Keratinocyte (primary cell): ENCODE measurements around the gene MTMR3. TPM values are rescaled to one million over a fixed set of nuclear protein-coding genes. Genes with fewer than 3 reads are reported as not detected.

Experiments used
- DNase-seq: peaks from one replicate; pipeline ENCODE4 v3.0.0-alpha.2; 2011; ENCODE audit warnings: low read depth, missing footprints, low spot score
- FAIRE-seq: peaks from 2 replicates; lab custom pipeline; 2011; peaks lifted over from hg19 to GRCh38; lab: Jason Lieb, UNC
- H2AFZ ChIP-seq: 2 replicates; pipeline ENCODE4 v1.6.0; 2012; ENCODE audit warnings: low read length, control low read depth, inconsistent platforms; ENCODE audit not compliant: control insufficient read depth
- H3K27ac ChIP-seq: 2 replicates; pipeline ENCODE4 v1.5.1; 2011; ENCODE audit warnings: low read length; ENCODE audit not compliant: control insufficient read depth, insufficient read depth
- H3K27me3 ChIP-seq: 3 replicates; pipeline ENCODE4 v1.6.0; 2011; ENCODE audit warnings: low read length; ENCODE audit not compliant: control insufficient read depth, insufficient read depth; ENCODE audit errors: extremely low read depth
- H3K36me3 ChIP-seq, 2 experiments: 2 replicates in 1 of 2; 3 replicates in 1 of 2; pipeline ENCODE4 v1.5.1; 2011; ENCODE audit warnings: low read length in 2 of 2, mild to moderate bottlenecking in 1 of 2; ENCODE audit not compliant: control insufficient read depth in 2 of 2, insufficient read depth in 2 of 2; ENCODE audit errors: extremely low read depth in 1 of 2
- H3K4me1 ChIP-seq: 3 replicates; pipeline ENCODE4 v1.5.1; 2011; ENCODE audit warnings: low read length; ENCODE audit not compliant: control insufficient read depth, insufficient read depth; ENCODE audit errors: extremely low read depth
- H3K4me2 ChIP-seq: 3 replicates; pipeline ENCODE4 v1.6.0; 2011; ENCODE audit warnings: low read depth, low read length; ENCODE audit not compliant: control insufficient read depth, insufficient read depth; ENCODE audit errors: extremely low read depth
- H3K4me3 ChIP-seq, 3 experiments: fragments of 200-600 bp in 1 of 3; sonication (generic) in 1 of 3; 2 replicates in 2 of 3; 3 replicates in 1 of 3; pipeline ENCODE4 v1.5.1; 2011 to 2016; ENCODE audit warnings: low read length in 3 of 3, mild to moderate bottlenecking in 3 of 3, control low read depth in 2 of 3, inconsistent platforms in 1 of 3, low read depth in 1 of 3, mixed read lengths in 1 of 3, mixed run types in 1 of 3, moderate library complexity in 1 of 3; ENCODE audit not compliant: control insufficient read depth in 2 of 3, insufficient read depth in 2 of 3; ENCODE audit errors: extremely low read depth in 1 of 3
- H3K79me2 ChIP-seq: 2 replicates; pipeline ENCODE4 v1.6.0; 2012; ENCODE audit warnings: low read length; ENCODE audit not compliant: control insufficient read depth, insufficient read depth
- H3K9ac ChIP-seq: 3 replicates; pipeline ENCODE4 v1.6.0; 2011; ENCODE audit warnings: low read length; ENCODE audit not compliant: control insufficient read depth, insufficient read depth; ENCODE audit errors: extremely low read depth
- H3K9me1 ChIP-seq: 3 replicates; pipeline ENCODE4 v1.6.0; 2011; ENCODE audit warnings: low read length; ENCODE audit not compliant: control insufficient read depth, insufficient read depth; ENCODE audit errors: extremely low read depth
- H3K9me3 ChIP-seq: 2 replicates; pipeline ENCODE4 v1.5.1; 2012; ENCODE audit warnings: low read depth, low read length; ENCODE audit not compliant: control insufficient read depth
- H4K20me1 ChIP-seq: 3 replicates; pipeline ENCODE4 v1.6.0; 2011; ENCODE audit warnings: low read length; ENCODE audit not compliant: control insufficient read depth, insufficient read depth; ENCODE audit errors: extremely low read depth
- EZH2 ChIP-seq: IDR thresholded peaks from one replicate; pipeline ENCODE4 v1.6.1; 2012; ENCODE audit warnings: inconsistent platforms, mild to moderate bottlenecking, low read length, moderate library complexity
- dilution Hi-C: fragments of 300-500 bp; cut with MboI; formaldehyde crosslinking; loops from one replicate; pipeline ENCODE4 v1.7.0; 2020; ENCODE audit warnings: low sequenced_read_pairs; ENCODE audit not compliant: extremely low pct_ligation_motif_present
- polyA plus RNA-seq, 5 experiments: library from polyadenylated mRNA; depleted of rRNA in 3 of 5; stranded (reverse) in 3 of 5; stranded (forward) in 1 of 5; unstranded in 1 of 5; fragments of >200 nt; gene quantifications; 1 replicate in 1 of 5; 2 replicates in 3 of 5; 3 replicates in 1 of 5; pipeline versions ENCODE4 v1.2.1 to v1.2.3, GENCODE V29; 2011 to 2012; ENCODE audit warnings: missing spikeins in 2 of 5, low read depth in 1 of 5, low replicate concordance in 1 of 5
- TF ChIP-seq, protein P1 (sequence below), 3 experiments: IDR thresholded peaks in 1 of 3; conservative IDR thresholded peaks in 1 of 3; optimal IDR thresholded peaks in 1 of 3; 2 replicates in 2 of 3; 3 replicates in 1 of 3; pipeline versions ENCODE3 to v1.5.1; 2011; ENCODE audit warnings: low read length in 3 of 3, mild to moderate bottlenecking in 3 of 3, moderate library complexity in 2 of 3, control low read depth in 1 of 3, inconsistent platforms in 1 of 3; ENCODE audit not compliant: insufficient read depth in 2 of 3; ENCODE audit errors: extremely low read depth in 1 of 3

The MTMR3 gene
- polyA plus RNA-seq, 1 donor (not counting 4 experiments of a cell fraction or from before 2014, with no cell fraction given), result 16.5 TPM

DNA sequence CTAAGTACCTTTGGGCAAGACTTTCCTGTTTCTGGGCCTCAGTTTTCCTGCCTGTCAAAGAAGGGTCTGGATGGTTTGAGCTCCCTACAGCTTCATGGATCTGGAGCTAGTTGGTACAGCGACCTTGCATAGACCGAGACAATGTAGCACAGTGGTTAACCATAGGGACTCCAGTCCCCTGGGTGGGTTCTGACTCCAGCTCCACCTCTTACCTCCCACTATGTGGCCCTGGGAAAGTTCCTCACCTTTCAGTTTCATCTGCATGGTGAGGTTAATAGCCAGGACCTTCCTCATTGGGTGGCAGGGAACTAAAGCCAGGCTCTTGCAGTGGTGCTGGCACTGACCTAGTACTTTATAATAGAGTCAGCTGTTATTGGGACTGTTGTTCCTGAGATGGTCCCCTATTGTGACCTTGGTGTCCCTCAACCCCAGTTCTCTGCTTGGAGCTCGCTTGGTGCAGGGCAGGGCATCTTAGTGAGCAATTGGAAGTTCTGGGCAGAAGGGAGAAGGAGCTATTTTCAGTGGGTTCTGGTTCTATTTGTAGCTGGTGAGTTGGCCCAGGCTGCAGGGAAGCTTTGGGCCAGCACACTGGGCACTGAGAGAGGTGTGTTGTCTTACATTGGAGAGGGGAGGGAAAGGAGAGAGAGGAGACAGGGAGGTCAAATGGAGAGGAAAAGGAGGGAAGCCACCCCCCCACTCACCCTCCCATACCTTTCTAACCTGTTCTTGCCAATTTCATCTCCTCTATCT lies 10.7 kb upstream of the MTMR3 start:
- dilution Hi-C loops, result no loop called here
- H3K27me3 ChIP-seq, result no peaks in the 10 kb centered on the region
- DNase-seq (no peak), FAIRE-seq (no peak)
- no peaks in the 10 kb centered on the region for H3K36me3 ChIP-seq
- TF ChIP-seq, protein P1, sequence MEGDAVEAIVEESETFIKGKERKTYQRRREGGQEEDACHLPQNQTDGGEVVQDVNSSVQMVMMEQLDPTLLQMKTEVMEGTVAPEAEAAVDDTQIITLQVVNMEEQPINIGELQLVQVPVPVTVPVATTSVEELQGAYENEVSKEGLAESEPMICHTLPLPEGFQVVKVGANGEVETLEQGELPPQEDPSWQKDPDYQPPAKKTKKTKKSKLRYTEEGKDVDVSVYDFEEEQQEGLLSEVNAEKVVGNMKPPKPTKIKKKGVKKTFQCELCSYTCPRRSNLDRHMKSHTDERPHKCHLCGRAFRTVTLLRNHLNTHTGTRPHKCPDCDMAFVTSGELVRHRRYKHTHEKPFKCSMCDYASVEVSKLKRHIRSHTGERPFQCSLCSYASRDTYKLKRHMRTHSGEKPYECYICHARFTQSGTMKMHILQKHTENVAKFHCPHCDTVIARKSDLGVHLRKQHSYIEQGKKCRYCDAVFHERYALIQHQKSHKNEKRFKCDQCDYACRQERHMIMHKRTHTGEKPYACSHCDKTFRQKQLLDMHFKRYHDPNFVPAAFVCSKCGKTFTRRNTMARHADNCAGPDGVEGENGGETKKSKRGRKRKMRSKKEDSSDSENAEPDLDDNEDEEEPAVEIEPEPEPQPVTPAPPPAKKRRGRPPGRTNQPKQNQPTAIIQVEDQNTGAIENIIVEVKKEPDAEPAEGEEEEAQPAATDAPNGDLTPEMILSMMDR (optimal IDR thresholded peaks at IDR 0.05 in 1 of 3, IDR thresholded peaks at IDR 0.05 in 1 of 3, conservative IDR thresholded peaks at IDR 0.05 in 1 of 3; ENCODE audit: extremely low read depth in 1 of 3, insufficient read depth in 2 of 3, low read length in 3 of 3), result no peak
- TF ChIP-seq EZH2, result no peak
- no peak overlapping the region for H2AFZ ChIP-seq
- H3K4me2 ChIP-seq, result no peak overlapping the region
- H3K79me2 ChIP-seq, result no peaks in the 10 kb centered on the region
- no peaks in the 10 kb centered on the region for H3K9me1 ChIP-seq
- H3K4me3 ChIP-seq, result no peak overlapping the region
- H3K9ac ChIP-seq, result no peak overlapping the region
- peaks cover 27% of the 10 kb centered on the region for H3K4me1 ChIP-seq
- no peak overlapping the region for H3K27ac ChIP-seq
- no peaks in the 10 kb centered on the region for H4K20me1 ChIP-seq
- no peaks in the 10 kb centered on the region for H3K9me3 ChIP-seq

GRCh38 chr22:29872989-29873388 lies 10.0 kb upstream of the MTMR3 start:
- Histone ChIP-seq H3K9ac (no peak overlapping the region), H3K79me2 (no peaks in the 10 kb centered on the region), H4K20me1 (no peaks in the 10 kb centered on the region), H3K36me3 (no peaks in the 10 kb centered on the region), H3K4me3 (no peak overlapping the region), H3K9me3 (no peaks in the 10 kb centered on the region), H3K27me3 (no peaks in the 10 kb centered on the region), H3K27ac (no peak overlapping the region), H3K4me1 (peaks cover 24% of the 10 kb centered on the region), H3K4me2 (no peak overlapping the region), H3K9me1 (no peaks in the 10 kb centered on the region), H2AFZ (no peak overlapping the region)
- no peak for DNase-seq
- no peak for FAIRE-seq
- dilution Hi-C loops, result no loop called here
- TF ChIP-seq, protein P1 (optimal IDR thresholded peaks at IDR 0.05 in 1 of 3, IDR thresholded peaks at IDR 0.05 in 1 of 3, conservative IDR thresholded peaks at IDR 0.05 in 1 of 3; ENCODE audit: extremely low read depth in 1 of 3, insufficient read depth in 2 of 3, low read length in 3 of 3), result no peak
- TF ChIP-seq EZH2, result no peak
